ENCODE measurements around the gene ZFAND4.
"Not testable (repeated sequence)": the region's sequence is repeated elsewhere in the genome, so short reads cannot be mapped to it uniquely, and the experiment has no call there.

Gene ZFAND4

DNA sequence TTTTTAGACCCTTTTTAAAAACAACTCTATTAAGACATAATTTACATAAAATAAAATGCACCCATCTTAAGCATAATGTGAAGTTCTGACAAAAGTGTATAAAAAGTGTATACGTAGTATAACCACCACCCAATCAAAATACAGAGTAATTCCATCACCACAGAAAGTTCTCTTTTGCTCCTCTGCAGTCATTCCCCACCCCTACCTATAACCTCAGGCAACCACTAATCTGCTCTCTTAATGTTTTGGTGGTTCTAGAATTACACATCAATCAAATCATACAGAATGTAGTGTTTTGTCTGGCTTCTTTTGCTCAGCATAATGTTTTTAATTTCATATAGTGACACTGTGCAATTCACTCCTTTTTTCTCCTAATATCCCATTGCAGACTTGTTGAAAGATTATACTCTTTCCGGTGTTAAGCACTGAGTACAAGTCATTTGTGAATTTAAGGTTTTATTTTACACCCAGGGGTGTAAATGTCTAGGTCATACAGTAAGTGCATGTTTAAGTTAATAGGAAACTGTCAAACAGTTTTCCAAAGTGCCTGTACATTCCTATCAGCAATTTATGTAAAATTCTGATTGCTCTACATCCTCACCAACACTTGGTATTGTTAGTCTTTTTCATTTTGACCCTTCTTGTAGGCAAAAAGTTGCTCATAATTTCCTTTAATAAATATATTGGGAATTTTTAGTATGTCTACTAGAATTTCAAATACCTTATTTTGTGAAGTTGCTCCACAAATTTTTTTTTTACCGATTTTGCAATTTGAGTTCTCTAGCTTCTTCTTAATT lies 86.3 kb downstream of the ZFAND4 start:
- no peak for DNase-seq

GRCh38 chr10:45585131-45585530 lies 87.4 kb downstream of the ZFAND4 start:
- DNase-seq, result no peak

- no peak for DNase-seq
These were observed 90.2 kb downstream of the ZFAND4 start for GRCh38 chr10:45582386-45582781.

GRCh38 chr10:45581582-45582385 lies 90.8 kb downstream of the ZFAND4 start:
- no peak for DNase-seq

- DNase-seq, result no peak
These were observed 91.4 kb downstream of the ZFAND4 start for GRCh38 chr10:45581216-45581549.

GRCh38 chr10:45580371-45581215 lies 92.0 kb downstream of the ZFAND4 start:
- DNase-seq, result no peak

- DNase-seq, result no peak
These were observed 94.1 kb downstream of the ZFAND4 start for GRCh38 chr10:45578384-45578971.

- DNase-seq, result no peak
These were observed 96.5 kb downstream of the ZFAND4 start for GRCh38 chr10:45575966-45576597.

DNA sequence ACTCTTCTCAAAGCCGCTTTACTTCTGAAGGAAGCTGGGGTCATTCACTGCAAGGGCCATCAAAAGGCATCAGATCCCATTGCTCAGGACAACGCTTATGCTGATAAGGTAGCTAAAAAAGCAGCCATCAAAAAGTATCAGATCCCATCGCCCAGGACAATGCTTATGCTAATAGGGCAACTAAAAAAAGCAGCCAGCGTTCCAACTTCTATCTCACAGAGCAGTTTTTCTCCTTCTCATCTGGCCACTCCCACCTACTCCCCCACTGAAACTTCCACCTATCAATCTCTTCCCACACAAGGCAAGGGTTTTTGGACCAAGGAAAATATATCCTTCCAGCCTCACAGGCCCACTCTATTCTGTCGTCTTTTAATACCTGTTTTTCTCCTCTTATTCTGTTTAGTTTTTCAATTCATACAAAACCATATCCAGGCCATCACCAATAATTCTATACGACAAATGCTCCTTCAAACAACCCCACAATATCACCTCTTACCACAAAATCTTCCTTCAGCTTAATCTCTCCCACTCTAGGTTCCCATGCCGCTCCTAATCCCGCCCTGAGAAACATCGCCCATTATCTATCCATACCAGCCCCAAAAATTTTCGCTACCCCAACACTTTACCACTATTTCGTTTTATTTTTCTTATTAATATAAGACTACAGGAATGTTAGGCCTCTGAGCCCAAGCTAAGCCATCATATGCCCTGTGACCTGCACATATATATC lies 97.4 kb downstream of the ZFAND4 start:
- DNase-seq, result not testable (repeated sequence)

- DNase-seq, result no peak
These were observed 103.1 kb downstream of the ZFAND4 start for GRCh38 chr10:45569471-45569870.

DNA sequence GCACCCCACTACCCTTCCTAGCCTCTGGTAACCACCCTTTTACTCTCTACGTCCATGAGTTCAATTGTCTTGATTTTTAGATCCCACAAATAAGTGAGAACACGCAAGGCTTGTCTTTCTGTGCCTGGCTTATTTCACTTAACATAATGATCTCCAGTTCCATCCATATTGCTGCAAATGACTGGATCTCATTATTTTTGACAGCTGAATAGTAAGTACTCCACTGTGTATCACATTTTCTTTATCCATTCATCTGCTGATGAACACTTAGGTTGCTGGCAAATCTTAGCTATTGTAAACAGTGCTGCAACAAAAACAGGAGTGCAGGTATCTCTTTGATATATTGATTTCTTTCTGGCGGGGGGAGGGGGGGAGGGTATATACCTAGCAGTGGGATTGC lies 106.2 kb downstream of the ZFAND4 start:
- DNase-seq, result no peak
